Osteoblast (primary cell): ENCODE measurements around the gene FAM161B. TPM values are rescaled to one million over a fixed set of nuclear protein-coding genes. Genes with fewer than 3 reads are reported as not detected.

Source experiments
- DNase-seq: peaks from one replicate; pipeline ENCODE4 v3.0.0; 2011; ENCODE audit warnings: low spot score, mixed read lengths; ENCODE audit not compliant: insufficient read length; ENCODE audit errors: missing footprints
- H2AFZ ChIP-seq: 2 replicates; pipeline ENCODE4 v1.6.0; 2011; ENCODE audit warnings: mild to moderate bottlenecking, low read length
- H3K27ac ChIP-seq: 2 replicates; pipeline ENCODE4 v1.5.1; 2011; ENCODE audit warnings: mild to moderate bottlenecking, low read depth, low read length, moderate library complexity
- H3K27me3 ChIP-seq: 2 replicates; pipeline ENCODE4 v1.6.0; 2012; ENCODE audit warnings: mild to moderate bottlenecking, control low read depth, inconsistent platforms, low read length, moderate library complexity; ENCODE audit not compliant: insufficient read depth
- H3K36me3 ChIP-seq: 2 replicates; pipeline ENCODE4 v1.5.1; 2011; ENCODE audit warnings: mild to moderate bottlenecking, low read length, control low read depth, moderate library complexity; ENCODE audit not compliant: insufficient read depth
- H3K4me1 ChIP-seq: 2 replicates; pipeline ENCODE4 v1.5.1; 2011; ENCODE audit warnings: mild to moderate bottlenecking, low read length, control low read depth, moderate library complexity; ENCODE audit not compliant: insufficient read depth
- H3K4me2 ChIP-seq: 2 replicates; pipeline ENCODE4 v1.6.0; 2011; ENCODE audit warnings: mild to moderate bottlenecking, low read length; ENCODE audit not compliant: insufficient read depth
- H3K4me3 ChIP-seq: fragments of 200-600 bp; sonication (generic); 3 replicates; pipeline ENCODE4 v1.5.1; 2012; ENCODE audit warnings: mild to moderate bottlenecking, low read length, inconsistent platforms; ENCODE audit not compliant: insufficient read depth
- H3K79me2 ChIP-seq: 2 replicates; pipeline ENCODE4 v1.6.0; 2012; ENCODE audit warnings: mild to moderate bottlenecking, low read length, control low read depth, inconsistent platforms; ENCODE audit not compliant: insufficient read depth
- H3K9me3 ChIP-seq: 2 replicates; pipeline ENCODE4 v1.5.1; 2011; ENCODE audit warnings: low read depth, low read length, control low read depth
- H4K20me1 ChIP-seq: 2 replicates; pipeline ENCODE4 v1.6.0; 2012; ENCODE audit warnings: mild to moderate bottlenecking, low read length, control low read depth; ENCODE audit not compliant: insufficient read depth
- total RNA-seq: library from RNA; depleted of rRNA; stranded (reverse); fragments of >200 nt; gene quantifications from 2 replicates; pipeline ENCODE4 v1.2.3, GENCODE V29; 2012
- TF ChIP-seq, protein P1 (sequence below): IDR thresholded peaks from 2 replicates; pipeline ENCODE4 v1.5.1; 2011; ENCODE audit warnings: mild to moderate bottlenecking, low read depth, low read length, moderate library complexity; ENCODE audit errors: extremely low read depth

The FAM161B gene
- total RNA-seq, 1 donor = 5.1 TPM

DNA sequence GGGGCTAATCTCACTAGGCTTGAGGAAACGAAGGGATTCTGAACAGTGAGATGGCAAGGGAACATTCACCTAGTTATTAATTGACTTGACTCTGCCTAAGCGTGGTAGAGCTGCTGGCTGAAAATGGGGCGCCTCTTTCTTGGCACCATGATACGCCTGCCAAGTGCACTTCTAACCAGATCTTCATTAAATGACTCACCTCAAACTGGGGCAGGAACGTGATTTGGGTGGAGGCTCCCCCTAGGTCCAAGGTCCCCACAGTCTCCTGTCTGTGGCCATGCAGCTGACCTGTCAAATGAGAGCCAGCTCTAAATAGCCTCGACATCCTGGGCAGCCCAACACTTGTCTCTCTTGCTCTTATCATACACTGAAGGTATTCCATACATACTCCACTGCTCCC, 26.2 kb upstream of the FAM161B start:
- H3K4me2 ChIP-seq = no peak overlapping the region
- no peak overlapping the region for H2AFZ ChIP-seq
- no peak overlapping the region for H3K27ac ChIP-seq
- peaks cover 16% of the 10 kb centered on the region for H3K36me3 ChIP-seq
- no peaks in the 10 kb centered on the region for H3K27me3 ChIP-seq
- TF ChIP-seq, protein P1, sequence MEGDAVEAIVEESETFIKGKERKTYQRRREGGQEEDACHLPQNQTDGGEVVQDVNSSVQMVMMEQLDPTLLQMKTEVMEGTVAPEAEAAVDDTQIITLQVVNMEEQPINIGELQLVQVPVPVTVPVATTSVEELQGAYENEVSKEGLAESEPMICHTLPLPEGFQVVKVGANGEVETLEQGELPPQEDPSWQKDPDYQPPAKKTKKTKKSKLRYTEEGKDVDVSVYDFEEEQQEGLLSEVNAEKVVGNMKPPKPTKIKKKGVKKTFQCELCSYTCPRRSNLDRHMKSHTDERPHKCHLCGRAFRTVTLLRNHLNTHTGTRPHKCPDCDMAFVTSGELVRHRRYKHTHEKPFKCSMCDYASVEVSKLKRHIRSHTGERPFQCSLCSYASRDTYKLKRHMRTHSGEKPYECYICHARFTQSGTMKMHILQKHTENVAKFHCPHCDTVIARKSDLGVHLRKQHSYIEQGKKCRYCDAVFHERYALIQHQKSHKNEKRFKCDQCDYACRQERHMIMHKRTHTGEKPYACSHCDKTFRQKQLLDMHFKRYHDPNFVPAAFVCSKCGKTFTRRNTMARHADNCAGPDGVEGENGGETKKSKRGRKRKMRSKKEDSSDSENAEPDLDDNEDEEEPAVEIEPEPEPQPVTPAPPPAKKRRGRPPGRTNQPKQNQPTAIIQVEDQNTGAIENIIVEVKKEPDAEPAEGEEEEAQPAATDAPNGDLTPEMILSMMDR = no peak
- H3K79me2 ChIP-seq = no peaks in the 10 kb centered on the region
- no peak overlapping the region for H3K4me3 ChIP-seq
- H4K20me1 ChIP-seq = no peaks in the 10 kb centered on the region
- peaks cover 6% of the 10 kb centered on the region for H3K4me1 ChIP-seq
- DNase-seq = no peak
- H3K9me3 ChIP-seq = no peaks in the 10 kb centered on the region

DNA sequence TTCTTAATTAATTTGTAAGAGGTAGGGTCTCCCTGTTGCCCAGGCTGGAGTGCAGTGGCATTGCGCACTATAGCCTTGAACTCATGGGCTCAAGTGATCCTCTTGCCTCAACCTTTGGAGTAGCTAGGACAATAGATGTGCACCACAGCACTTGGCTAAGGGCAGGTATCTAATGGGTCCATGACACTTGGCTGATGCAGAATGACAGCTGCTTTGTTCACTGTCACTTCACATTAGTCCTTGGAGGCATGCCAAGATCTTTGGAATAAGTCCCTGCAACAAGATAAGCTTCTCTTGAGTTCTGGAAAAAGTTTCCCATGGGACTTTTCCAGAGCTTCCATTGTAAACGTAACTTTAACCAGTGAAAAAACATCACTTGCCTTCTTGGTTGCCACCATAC, 23.6 kb upstream of the FAM161B start:
- Histone ChIP-seq H3K36me3 (peaks cover 30% of the 10 kb centered on the region), H2AFZ (no peak overlapping the region), H3K4me1 (peaks cover 6% of the 10 kb centered on the region), H3K79me2 (no peaks in the 10 kb centered on the region), H3K27ac (no peak overlapping the region), H3K9me3 (no peaks in the 10 kb centered on the region), H4K20me1 (no peaks in the 10 kb centered on the region), H3K27me3 (no peaks in the 10 kb centered on the region), H3K4me3 (no peak overlapping the region), H3K4me2 (no peak overlapping the region)
- TF ChIP-seq, protein P1 = no peak
- DNase-seq = no peak

DNA sequence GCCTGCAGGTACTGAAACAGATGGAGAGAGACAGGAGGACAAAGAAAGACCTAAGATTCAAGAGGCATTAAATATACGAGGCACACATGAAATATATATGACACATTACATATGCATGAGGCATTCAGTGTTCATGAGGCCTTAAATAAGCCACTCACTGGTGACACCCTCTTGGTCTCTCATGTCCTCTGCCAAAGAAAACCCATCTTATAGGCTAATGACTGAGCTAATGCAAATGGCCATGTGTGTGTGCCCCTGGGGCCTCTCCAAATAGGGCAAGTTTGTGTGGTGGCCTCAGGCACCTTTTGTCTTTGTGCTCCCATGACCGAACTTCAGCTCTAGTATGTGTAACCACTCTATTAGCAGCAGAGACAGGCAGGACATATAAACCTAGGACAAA, 19.0 kb upstream of the FAM161B start:
- TF ChIP-seq, protein P1 = no peak
- Histone ChIP-seq H4K20me1 (no peaks in the 10 kb centered on the region), H3K79me2 (no peaks in the 10 kb centered on the region)

DNA sequence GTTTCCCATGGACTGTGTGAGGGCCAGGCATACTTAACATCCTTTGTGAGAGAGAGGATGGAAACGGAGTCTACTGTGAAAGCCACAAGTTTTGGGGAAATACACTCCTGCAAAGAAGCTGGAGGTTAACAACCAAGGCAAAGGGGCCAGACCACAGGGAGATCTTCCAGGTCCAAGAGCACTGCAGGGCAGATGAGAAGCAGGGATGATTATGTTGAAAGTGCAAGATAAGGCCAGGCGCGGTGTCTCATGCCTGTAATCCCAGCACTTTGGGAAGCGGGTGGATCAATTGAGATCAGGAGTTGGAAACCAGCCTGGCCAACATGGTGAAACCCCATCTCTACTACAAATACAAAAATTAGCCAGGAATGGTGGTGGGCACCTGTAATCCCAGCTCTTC, 15.3 kb upstream of the FAM161B start:
- no peak overlapping the region for H3K4me2 ChIP-seq
- DNase-seq = no peak
- H4K20me1 ChIP-seq = no peaks in the 10 kb centered on the region
- H3K27me3 ChIP-seq = no peaks in the 10 kb centered on the region
- TF ChIP-seq, protein P1 = no peak
- H3K4me3 ChIP-seq = no peak overlapping the region
- no peaks in the 10 kb centered on the region for H3K4me1 ChIP-seq
- peaks cover 64% of the 10 kb centered on the region for H3K36me3 ChIP-seq
- H2AFZ ChIP-seq = no peak overlapping the region
- no peak overlapping the region for H3K27ac ChIP-seq
- no peaks in the 10 kb centered on the region for H3K9me3 ChIP-seq
- no peaks in the 10 kb centered on the region for H3K79me2 ChIP-seq

More for the DNA sequence above, 19.0 kb upstream of the FAM161B start:
- no peak overlapping the region for H3K4me2 ChIP-seq
- H3K4me1 ChIP-seq = no peaks in the 10 kb centered on the region
- H3K9me3 ChIP-seq = no peaks in the 10 kb centered on the region
- H3K36me3 ChIP-seq = peaks cover 46% of the 10 kb centered on the region
- DNase-seq = no peak
- H3K27me3 ChIP-seq = no peaks in the 10 kb centered on the region
- no peak overlapping the region for H3K4me3 ChIP-seq
- no peak overlapping the region for H3K27ac ChIP-seq
- H2AFZ ChIP-seq = no peak overlapping the region
